AG09319 (cell line): ENCODE measurements around the gene LCN6.
A peak's percentile ranks its signal among the peaks of the same experiment; 100 is the strongest.

Source experiments
- DNase-seq: peaks from one replicate; pipeline ENCODE4 v3.0.0-alpha.2; 2010; ENCODE audit warnings: low read depth; ENCODE audit errors: extremely low read depth
- CTCF ChIP-seq: IDR thresholded peaks from 2 replicates; pipeline ENCODE4 v1.5.1; 2011; ENCODE audit warnings: low read depth, mild to moderate bottlenecking, inconsistent platforms, low read length, moderate library complexity

The LCN6 gene

GRCh38 chr9:136729144-136729543 is 19.2 kb downstream of the LCN6 start:
- DNase-seq: no peak

DNA sequence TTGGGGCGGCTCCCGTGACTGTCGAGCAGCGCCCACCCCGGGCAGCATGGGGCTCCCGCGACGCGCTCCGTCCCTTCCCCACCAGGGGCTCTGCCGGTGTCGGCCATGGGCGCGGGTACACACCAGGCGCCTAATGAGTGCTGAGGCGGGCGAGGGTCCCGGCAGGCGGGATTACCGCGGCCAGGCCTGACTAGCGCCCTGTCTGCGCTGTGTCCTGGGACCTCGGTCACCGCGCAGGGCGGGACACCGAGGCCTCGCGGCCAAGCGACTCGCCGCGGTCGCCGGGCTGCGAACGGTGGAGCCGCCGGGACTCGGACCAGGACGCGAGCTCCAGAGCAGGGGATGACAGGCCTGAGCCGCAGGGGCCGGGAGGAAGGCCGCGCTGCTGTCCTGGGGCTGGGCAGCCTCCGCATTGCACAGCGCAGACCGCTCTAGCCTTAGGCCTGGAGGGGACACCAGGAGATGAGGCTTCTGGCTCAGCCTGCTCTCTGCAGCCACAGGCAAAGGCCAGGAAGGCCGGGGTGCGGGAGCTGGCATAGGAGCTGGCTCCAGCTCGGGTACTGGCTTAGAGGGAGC is 19.7 kb downstream of the LCN6 start:
- TF ChIP-seq CTCF: no peak
- DNase-seq: no peak

More at GRCh38 chr9:136729144-136729543, 19.2 kb downstream of the LCN6 start:
- TF ChIP-seq CTCF: no peak

DNA sequence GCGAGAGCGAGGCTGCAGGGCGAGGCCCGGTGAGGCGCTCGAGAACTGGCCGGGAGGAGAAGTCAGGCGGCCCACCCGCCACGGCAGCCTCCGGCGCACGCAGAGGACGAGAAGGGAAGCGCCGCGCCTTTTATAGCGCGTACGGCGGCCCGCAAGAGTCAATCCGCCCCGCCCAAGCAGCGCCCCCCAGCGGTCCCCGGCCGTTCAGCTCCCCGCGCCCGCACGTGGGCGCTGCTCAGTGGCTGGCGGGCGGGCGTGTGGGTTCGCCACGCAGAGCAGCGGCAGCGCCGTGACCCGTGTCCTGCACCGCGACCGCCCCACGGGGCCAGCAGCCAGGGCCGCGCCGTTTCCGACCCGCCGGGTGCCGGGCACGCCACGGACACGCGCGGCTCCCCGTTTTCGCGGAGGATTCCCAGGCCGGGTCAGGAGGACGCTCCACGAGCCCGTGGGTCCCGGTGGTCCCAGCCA is 20.2 kb downstream of the LCN6 start:
- peak; percentile 80 for DNase-seq
- peak; percentile 69 for TF ChIP-seq CTCF

GRCh38 chr9:136726631-136727191 is 21.6 kb downstream of the LCN6 start:
- TF ChIP-seq CTCF: no peak; the same call in 1 of the 2 replicates
- no peak for DNase-seq

DNA sequence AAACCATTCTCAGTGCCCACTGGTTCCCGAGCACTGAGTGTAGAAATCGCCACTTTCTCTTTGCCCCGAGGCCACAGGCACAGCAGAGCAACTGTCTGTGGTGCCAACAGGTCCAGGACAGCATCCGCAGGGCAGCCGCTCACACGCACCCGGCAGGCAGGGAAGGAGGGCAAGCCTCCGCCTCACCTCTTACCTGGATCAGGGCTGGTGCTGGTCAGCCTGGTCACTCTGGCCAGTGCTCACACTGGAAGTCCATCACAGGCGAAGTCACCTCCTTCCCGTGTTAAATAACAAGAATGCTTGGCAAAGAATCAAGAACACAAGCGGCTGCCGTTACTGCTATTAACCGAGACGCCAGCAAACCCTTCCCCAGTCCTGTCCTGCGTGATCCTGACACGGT is 22.2 kb downstream of the LCN6 start:
- DNase-seq: no peak
- no peak for TF ChIP-seq CTCF

- DNase-seq: no peak
- TF ChIP-seq CTCF: no peak
These were observed 22.7 kb downstream of the LCN6 start for GRCh38 chr9:136725612-136726011.

- DNase-seq: no peak
- no peak for TF ChIP-seq CTCF
These were observed 23.6 kb downstream of the LCN6 start for GRCh38 chr9:136724772-136725171.
